H1 (cell line): Measurements from ENCODE around the gene FOXRED1. TPM values are rescaled to one million over a fixed set of nuclear protein-coding genes. Genes with fewer than 3 reads are reported as not detected.

ENCODE experiments used
- CTCF ChIA-PET: fragments of 300-600 bp; sonication (Branson Sonifier 250); formaldehyde crosslinking; loops from one replicate; lab custom pipeline; 2021; ENCODE audit not compliant: partially characterized antibody; lab: Charles Lee
- POLR2A ChIA-PET: fragments of 300-600 bp; sonication (Branson Sonifier 250); formaldehyde crosslinking; loops from one replicate; lab custom pipeline; 2021; ENCODE audit warnings: inconsistent platforms; ENCODE audit not compliant: partially characterized antibody; lab: Charles Lee
- DNase-seq, 2 experiments: peaks; one replicate each; pipeline versions ENCODE4 v3.0.0 to v3.0.0-alpha.2; 2010 to 2022; ENCODE audit warnings: low spot score in 2 of 2, low read depth in 1 of 2, mixed read lengths in 1 of 2
- FAIRE-seq: peaks from 2 replicates; lab custom pipeline; 2011; peaks lifted over from hg19 to GRCh38; lab: Jason Lieb, UNC
- H2AFZ ChIP-seq: 2 replicates; pipeline ENCODE4 v1.8.1; 2012; ENCODE audit warnings: low read length, inconsistent platforms
- H2AK5ac ChIP-seq: 2 replicates; pipeline ENCODE4 v1.6.1; 2013; ENCODE audit warnings: low read depth, low read length
- H2BK120ac ChIP-seq: replicated peaks from 2 replicates; pipeline ENCODE3; 2013; ENCODE audit warnings: low read depth, low read length, inconsistent platforms
- H2BK12ac ChIP-seq: 2 replicates; pipeline ENCODE4 v1.6.1; 2013; ENCODE audit warnings: low read depth, low read length
- H2BK15ac ChIP-seq: 2 replicates; pipeline ENCODE4 v1.6.1; 2013; ENCODE audit warnings: low read length
- H2BK20ac ChIP-seq: 2 replicates; pipeline ENCODE4 v1.6.1; 2013; ENCODE audit warnings: low read length
- H2BK5ac ChIP-seq: 2 replicates; pipeline ENCODE4 v1.6.1; 2013; ENCODE audit warnings: low read depth, low read length
- H3K14ac ChIP-seq: 2 replicates; pipeline ENCODE4 v1.6.1; 2013; ENCODE audit warnings: inconsistent platforms; ENCODE audit not compliant: insufficient read length
- H3K18ac ChIP-seq: 2 replicates; pipeline ENCODE4 v1.6.1; 2013; ENCODE audit warnings: low read length; ENCODE audit errors: extremely low read depth
- H3K23ac ChIP-seq: 2 replicates; pipeline ENCODE4 v1.6.1; 2013; ENCODE audit warnings: inconsistent platforms; ENCODE audit not compliant: insufficient read length
- H3K23me2 ChIP-seq: 2 replicates; pipeline ENCODE4 v1.6.1; 2013; ENCODE audit warnings: low read depth, low read length
- H3K27ac ChIP-seq: 2 replicates; pipeline ENCODE4 v1.6.1; 2011; ENCODE audit warnings: low read depth, low read length, inconsistent platforms
- H3K27me3 ChIP-seq, 4 experiments: replicated peaks in 1 of 4; 1 replicate in 1 of 4; 2 replicates in 3 of 4; pipeline versions ENCODE4 v1.6.1 to v1.8.1; 2011 to 2013; ENCODE audit warnings: low read length in 3 of 4, mild to moderate bottlenecking in 3 of 4, inconsistent platforms in 2 of 4, mixed read lengths in 2 of 4, moderate library complexity in 1 of 4; ENCODE audit not compliant: control insufficient read depth in 3 of 4, insufficient read depth in 3 of 4; ENCODE audit errors: extremely low read depth in 1 of 4
- H3K36me3 ChIP-seq, 4 experiments: 2 replicates each; pipeline versions ENCODE4 v1.6.1 to v1.8.1; 2011 to 2013; ENCODE audit warnings: mild to moderate bottlenecking in 4 of 4, low read length in 3 of 4, moderate library complexity in 2 of 4, control low read depth in 1 of 4, inconsistent platforms in 1 of 4; ENCODE audit not compliant: insufficient read depth in 4 of 4, control insufficient read depth in 2 of 4
- H3K4ac ChIP-seq: replicated peaks from 2 replicates; pipeline ENCODE3; 2013; ENCODE audit warnings: low read length, low read depth, mixed read lengths, inconsistent platforms; ENCODE audit not compliant: insufficient read length
- H3K4me1 ChIP-seq, 4 experiments: replicated peaks in 1 of 4; 1 replicate in 1 of 4; 2 replicates in 3 of 4; pipeline versions ENCODE4 v1.6.1 to v1.8.1; 2011 to 2013; ENCODE audit warnings: low read length in 3 of 4, inconsistent platforms in 2 of 4, mixed read lengths in 1 of 4; ENCODE audit not compliant: insufficient read depth in 4 of 4, control insufficient read depth in 3 of 4
- H3K4me2 ChIP-seq, 2 experiments: 2 replicates each; pipeline versions ENCODE4 v1.6.1 to v1.8.1; 2011 to 2013; ENCODE audit warnings: low read depth in 2 of 2, low read length in 2 of 2, control low read depth in 1 of 2, inconsistent platforms in 1 of 2, mild to moderate bottlenecking in 1 of 2; ENCODE audit not compliant: insufficient read depth in 1 of 2
- H3K4me3 ChIP-seq, 4 experiments: fragments of 200-600, 300-600 bp in 1 of 4; sonication (generic), shearing (Covaris generic), sonication (Bioruptor Twin) in 1 of 4; 2 replicates each; pipeline versions ENCODE4 v1.5.1 to v1.8.1; 2011 to 2016; ENCODE audit warnings: low read length in 4 of 4, low read depth in 3 of 4, control low read depth in 2 of 4, inconsistent platforms in 2 of 4, mild to moderate bottlenecking in 2 of 4, mixed read lengths in 1 of 4, moderate library complexity in 1 of 4; ENCODE audit not compliant: insufficient read depth in 2 of 4; ENCODE audit errors: extremely low read depth in 1 of 4
- H3K56ac ChIP-seq: replicated peaks from 2 replicates; pipeline ENCODE3; 2013; ENCODE audit warnings: low read depth, mild to moderate bottlenecking, mixed read lengths, low read length, inconsistent platforms; ENCODE audit not compliant: insufficient read length
- H3K79me1 ChIP-seq: 2 replicates; pipeline ENCODE4 v1.6.1; 2013; ENCODE audit warnings: low read depth, low read length, control low read depth
- H3K79me2 ChIP-seq, 2 experiments: 2 replicates each; pipeline versions ENCODE4 v1.6.1 to v1.8.1; 2012 to 2013; ENCODE audit warnings: low read length in 2 of 2, mild to moderate bottlenecking in 2 of 2, inconsistent platforms in 1 of 2; ENCODE audit not compliant: insufficient read depth in 2 of 2, control insufficient read depth in 1 of 2
- H3K9ac ChIP-seq, 4 experiments: replicated peaks in 1 of 4; 1 replicate in 1 of 4; 2 replicates in 3 of 4; pipeline versions ENCODE4 v1.6.1 to v1.8.1; 2011 to 2013; ENCODE audit warnings: low read depth in 3 of 4, low read length in 3 of 4, control low read depth in 2 of 4, mild to moderate bottlenecking in 2 of 4, moderate library complexity in 2 of 4, inconsistent platforms in 1 of 4; ENCODE audit errors: extremely low read depth in 1 of 4
- H3K9me3 ChIP-seq, 2 experiments: 2 replicates each; pipeline versions ENCODE4 v1.6.1 to v1.8.1; 2012 to 2013; ENCODE audit warnings: mild to moderate bottlenecking in 2 of 2, moderate library complexity in 2 of 2, control low read depth in 1 of 2, inconsistent platforms in 1 of 2, low read depth in 1 of 2, low read length in 1 of 2, mixed read lengths in 1 of 2; ENCODE audit not compliant: insufficient read depth in 2 of 2
- H4K20me1 ChIP-seq, 2 experiments: replicated peaks in 1 of 2; 2 replicates each; pipeline versions ENCODE3 to v1.8.1; 2011 to 2013; ENCODE audit warnings: inconsistent platforms in 2 of 2, low read length in 2 of 2, mild to moderate bottlenecking in 1 of 2; ENCODE audit not compliant: insufficient read depth in 2 of 2, control insufficient read depth in 1 of 2
- H4K5ac ChIP-seq: 2 replicates; pipeline ENCODE4 v1.6.1; 2013; ENCODE audit warnings: low read length, low read depth, mixed read lengths, inconsistent platforms; ENCODE audit not compliant: insufficient read length
- H4K8ac ChIP-seq: 2 replicates; pipeline ENCODE4 v1.8.0; 2013; ENCODE audit warnings: mild to moderate bottlenecking, moderate library complexity, low read length, inconsistent platforms; ENCODE audit not compliant: insufficient read depth; ENCODE audit errors: extremely low read depth
- H4K91ac ChIP-seq: replicated peaks from 2 replicates; pipeline ENCODE3; 2013; ENCODE audit warnings: low read length, mixed read lengths, inconsistent platforms; ENCODE audit not compliant: insufficient read length
- CBX8 ChIP-seq: fragments of 300-800, 300-1000 bp; sonication (generic); IDR thresholded peaks from 2 replicates; pipeline ENCODE4 v1.7.1; 2016; ENCODE audit warnings: low read depth, low read length, borderline replicate concordance
- CEBPB ChIP-seq: IDR thresholded peaks from 2 replicates; pipeline ENCODE4 v1.6.1; 2012; ENCODE audit warnings: low read depth, low read length
- E2F6 ChIP-seq: IDR thresholded peaks from 2 replicates; pipeline ENCODE4 v1.6.1; 2012; ENCODE audit warnings: inconsistent platforms
- HDAC6 ChIP-seq: IDR thresholded peaks from one replicate; pipeline ENCODE4 v1.7.1; 2012; ENCODE audit warnings: low read depth, mild to moderate bottlenecking, inconsistent platforms, low read length, moderate library complexity
- RBBP5 ChIP-seq: IDR thresholded peaks from 2 replicates; pipeline ENCODE4 v1.7.1; 2012; ENCODE audit warnings: low read depth, mild to moderate bottlenecking, inconsistent platforms, low read length, moderate library complexity, borderline replicate concordance
- SP4 ChIP-seq: IDR thresholded peaks from 2 replicates; pipeline ENCODE4 v1.6.1; 2012; ENCODE audit warnings: low read length, inconsistent platforms
- ZNF274 ChIP-seq: IDR thresholded peaks from 2 replicates; pipeline ENCODE4 v1.7.0; 2012; ENCODE audit warnings: low read length, borderline replicate concordance; ENCODE audit errors: extremely low read depth
- WGBS, 2 experiments: shearing (Covaris generic) in 1 of 2; methylation state at CpG; one replicate each; pipeline versions ENCODE4 v1.1.6 to v1.1.7; 2013 to 2015; ENCODE audit warnings: low lambda C conversion rate in 2 of 2, mixed read lengths in 2 of 2, inconsistent platforms in 1 of 2, low coverage in 1 of 2, missing lambda C conversion rate in 1 of 2; ENCODE audit not compliant: insufficient replicate concordance in 2 of 2, insufficient coverage in 1 of 2, insufficient read length in 1 of 2; ENCODE audit errors: extremely low coverage in 1 of 2, missing lambda C conversion rate in 1 of 2; 5-methylcytosine and 5-hydroxymethylcytosine counted together
- polyA plus RNA-seq, 7 experiments: library from polyadenylated mRNA; depleted of rRNA in 3 of 7; stranded (reverse) in 5 of 7; unstranded in 2 of 7; fragments of >200 nt in 5 of 7; fragments of 200-250 nt in 2 of 7; gene quantifications; 1 replicate in 5 of 7; 2 replicates in 1 of 7; 4 replicates in 1 of 7; pipeline versions ENCODE4 v1.2.1 to v1.2.3, GENCODE V29; 2011 to 2013; ENCODE audit warnings: missing spikeins in 2 of 7, mixed read lengths in 2 of 7
- total RNA-seq: library from RNA; stranded (reverse); fragmentation: NEBNext Ultra II Directional; extraction: Animal tissue kit (Norgen Biotek cat#: 25700); gene quantifications from 2 replicates; pipeline ENCODE4 v1.2.1, GENCODE V29; 2021

FOXRED1 gene
- total and polyA plus RNA-seq, 2 of the 8 experiments (the other 6 are each of a cell fraction or from before 2014, with no cell fraction given): 48.8 to 99.4 TPM

- peak overlapping the region; percentile 95 for H4K5ac ChIP-seq
Observed at GRCh38 chr11:126268361-126268707, 620 bp upstream of the FOXRED1 start.

More at GRCh38 chr11:126268361-126268707, 620 bp upstream of the FOXRED1 start:
- Histone ChIP-seq H4K20me1 (peaks cover 2 to 12% of the 10 kb centered on the region in 2 experiments), H2BK12ac (no peak overlapping the region), H3K4me1 (peaks cover 0 to 7% (median 2%) of the 10 kb centered on the region in 4 experiments; a peak in 1 of 7 replicates), H2AFZ (peak overlapping the region; percentile 87), H3K27ac (peak overlapping the region; percentile 98), H2BK20ac (no peak overlapping the region), H4K8ac (peak overlapping the region; percentile 98; the same call in 1 of the 2 replicates), H3K79me2 (peaks cover 0 to 35% of the 10 kb centered on the region in 2 experiments; a peak in 2 of 4 replicates), H3K14ac (no peak overlapping the region), H3K56ac (peak overlapping the region; percentile 96), H3K9ac (peak overlapping the region; percentile 95 to 99 (median 97)), H3K18ac (peak overlapping the region; percentile 93), H3K23ac (no peak overlapping the region), H2BK5ac (peak overlapping the region; percentile 99), H3K23me2 (peaks cover 3% of the 10 kb centered on the region; the same call in 1 of the 2 replicates), H3K4me2 (peak overlapping the region; percentile 85 to 90), H3K9me3 (no peaks in the 10 kb centered on the region), H3K4ac (peak overlapping the region; percentile 83), H2BK120ac (no peak overlapping the region), H4K91ac (peak overlapping the region; percentile 98), H3K79me1 (peaks cover 7% of the 10 kb centered on the region), H2AK5ac (no peak overlapping the region), H3K36me3 (peaks cover 34 to 53% (median 43%) of the 10 kb centered on the region in 4 experiments), H2BK15ac (0 out of 2 replicates have a peak overlapping the region, but pooled peaks have one; percentile 89), H3K4me3 (peak overlapping the region; percentile 64 to 99 (median 93)), H3K27me3 (no peaks in the 10 kb centered on the region)
- no peak for DNase-seq
- FAIRE-seq: no peak
- 6% methylated on average over 19 of the region's 23 CpGs; no CpG with 5 or more reads in 1 of the 2 experiments for WGBS, 2 experiments
- ChIA-PET CTCF (no interaction called here), POLR2A (interaction anchor here (0.6 to 6.6 kb wide), 23 partner anchors 8 to 365 kb away, joined by 3 to 75 read pairs (median 5); partner anchors contain the start of genes DCPS, FAM118B, PUS3 and RPUSD4)
- no peak for TF ChIP-seq HDAC6
- no peak for TF ChIP-seq CEBPB
- TF ChIP-seq E2F6: no peak
- TF ChIP-seq CBX8: no peak
- no peak for TF ChIP-seq SP4
- no peak for TF ChIP-seq RBBP5
- no peak for TF ChIP-seq ZNF274
- TF ChIP-seq, all 59 proteins: peak for 0
